ENCODE results near the gene IER5L. TPM values are rescaled to one million over a fixed set of nuclear protein-coding genes. Genes with fewer than 3 reads are reported as not detected.

Gene IER5L
- 33.9 to 81.5 TPM (median 71.7 TPM) in 5 replicates for total RNA-seq (2022; extraction: Qiagen RNA extraction; ENCODE audit: low read depth)

GRCh38 chr9:129177791-129178567 lies at the start of gene IER5L:
TSS of gene IER5L (minus strand) at chr9:129178261. CDS start at chr9:129178052, 209 bp downstream.

Other genes starting within 250 kb of the IER5L start
- gene DOLK, start 230.7 kb downstream of the IER5L start, total RNA-seq (2022; extraction: Qiagen RNA extraction; ENCODE audit: low read depth): 31.6 to 38.3 TPM (median 34.6 TPM) in 5 replicates
- gene NUP188, start 230.6 kb downstream of the IER5L start, total RNA-seq (2022; extraction: Qiagen RNA extraction; ENCODE audit: low read depth): 35.1 to 46.4 TPM (median 41.6 TPM) in 5 replicates
- gene SH3GLB2, start 149.9 kb downstream of the IER5L start, total RNA-seq (2022; extraction: Qiagen RNA extraction; ENCODE audit: low read depth): 36.9 to 52.6 TPM (median 49.2 TPM) in 5 replicates
- gene MIGA2, start 141.6 kb downstream of the IER5L start, total RNA-seq (2022; extraction: Qiagen RNA extraction; ENCODE audit: low read depth): 11.6 to 14.8 TPM (median 13.9 TPM) in 5 replicates
- 17.6 to 23.6 TPM (median 22.1 TPM) in 5 replicates for gene DOLPP1, start 97.2 kb downstream of the IER5L start, total RNA-seq (2022; extraction: Qiagen RNA extraction; ENCODE audit: low read depth)
- 25.2 to 31.8 TPM (median 27.8 TPM) in 5 replicates for gene CRAT, start 67.5 kb downstream of the IER5L start, total RNA-seq (2022; extraction: Qiagen RNA extraction; ENCODE audit: low read depth)
- gene PTPA, start 66.8 kb downstream of the IER5L start, total RNA-seq (2022; extraction: Qiagen RNA extraction; ENCODE audit: low read depth): 118 to 139 TPM (median 136 TPM) in 5 replicates

Data from A549 treated with DMSO at 1 μM for 4 hours (cell line).